Lower leg skin (tissue), 3 donors: ENCODE results near the gene SARM1.

Source experiments
- POLR2A ChIP-seq, 2 donors: fragments of 450-650 bp; IDR thresholded peaks; one replicate each; pipeline ENCODE4 v1.6.1; 2016 to 2017; ENCODE audit warnings: antibody characterized with exemption in 2 of 2, mild to moderate bottlenecking in 1 of 2, moderate library complexity in 1 of 2
- TF ChIP-seq, protein P1 (sequence below), 3 donors: fragments of 450-650 bp; IDR thresholded peaks; one replicate each; pipeline ENCODE4 v1.5.1; 2016; ENCODE audit warnings: antibody characterized with exemption in 3 of 3, mild to moderate bottlenecking in 3 of 3, moderate library complexity in 2 of 3

DNA sequence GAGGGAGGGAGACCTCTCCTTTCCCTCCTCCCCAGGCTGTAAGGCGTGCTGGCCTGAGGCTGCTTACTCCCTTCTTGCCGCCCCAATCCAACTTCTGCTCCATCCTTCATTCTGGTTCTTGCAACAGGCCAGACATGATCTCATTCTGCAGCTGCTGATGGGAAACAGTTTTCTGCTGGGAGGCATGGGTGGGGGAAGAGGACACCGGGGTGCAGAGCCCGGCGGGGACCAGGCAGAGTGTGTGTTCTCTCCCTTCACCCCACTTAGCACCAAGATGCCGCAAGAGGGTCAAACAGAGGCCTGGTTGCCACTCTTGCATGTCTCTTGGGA, 1.4 kb downstream of the SARM1 start:
- TF ChIP-seq, protein P1, sequence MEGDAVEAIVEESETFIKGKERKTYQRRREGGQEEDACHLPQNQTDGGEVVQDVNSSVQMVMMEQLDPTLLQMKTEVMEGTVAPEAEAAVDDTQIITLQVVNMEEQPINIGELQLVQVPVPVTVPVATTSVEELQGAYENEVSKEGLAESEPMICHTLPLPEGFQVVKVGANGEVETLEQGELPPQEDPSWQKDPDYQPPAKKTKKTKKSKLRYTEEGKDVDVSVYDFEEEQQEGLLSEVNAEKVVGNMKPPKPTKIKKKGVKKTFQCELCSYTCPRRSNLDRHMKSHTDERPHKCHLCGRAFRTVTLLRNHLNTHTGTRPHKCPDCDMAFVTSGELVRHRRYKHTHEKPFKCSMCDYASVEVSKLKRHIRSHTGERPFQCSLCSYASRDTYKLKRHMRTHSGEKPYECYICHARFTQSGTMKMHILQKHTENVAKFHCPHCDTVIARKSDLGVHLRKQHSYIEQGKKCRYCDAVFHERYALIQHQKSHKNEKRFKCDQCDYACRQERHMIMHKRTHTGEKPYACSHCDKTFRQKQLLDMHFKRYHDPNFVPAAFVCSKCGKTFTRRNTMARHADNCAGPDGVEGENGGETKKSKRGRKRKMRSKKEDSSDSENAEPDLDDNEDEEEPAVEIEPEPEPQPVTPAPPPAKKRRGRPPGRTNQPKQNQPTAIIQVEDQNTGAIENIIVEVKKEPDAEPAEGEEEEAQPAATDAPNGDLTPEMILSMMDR (IDR thresholded peaks at IDR 0.05), result no peak
- no peak for TF ChIP-seq POLR2A (IDR thresholded peaks at IDR 0.05)
